ENCODE measurements around the gene TIMM50.

DNA sequence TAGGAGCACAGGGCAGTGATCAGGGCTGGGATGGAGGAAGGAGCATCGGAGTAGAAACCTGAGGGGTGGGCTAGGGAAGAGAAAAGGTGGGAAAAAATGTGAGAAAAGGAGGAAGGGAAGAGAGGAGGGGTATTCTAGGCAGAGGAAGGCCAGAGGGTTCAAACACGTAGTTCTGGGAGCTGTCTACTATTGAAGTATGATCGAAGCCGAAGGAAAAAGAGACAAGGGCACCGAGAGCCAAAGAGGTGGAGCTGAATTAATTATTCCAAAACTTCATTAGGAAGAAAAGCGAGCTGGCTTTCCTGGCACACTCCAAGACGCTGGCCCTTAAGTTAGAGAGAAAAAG is 25.9 kb downstream of the TIMM50 start:
- TF ChIP-seq POLR2AphosphoS5 (IDR thresholded peaks at IDR 0.05; ENCODE audit: low read depth, low read length), result no peak
- TF ChIP-seq SIN3A (IDR thresholded peaks at IDR 0.05; ENCODE audit: borderline replicate concordance, insufficient read depth, low read length), result no peak
- no peak for TF ChIP-seq TAF1 (IDR thresholded peaks at IDR 0.05; ENCODE audit: borderline replicate concordance, insufficient read depth, low read length)
